RWPE1 (cell line): ENCODE results near the gene DAGLA.

Source experiments
- CTCF ChIA-PET: fragments of 350-600 bp; sonication (Branson Sonifier 250); formaldehyde crosslinking; extraction: SDS; loops from one replicate; lab custom pipeline; 2021; lab: Yijun Ruan, JAX
- POLR2A ChIA-PET: fragments of 400-600 bp; formaldehyde crosslinking; extraction: SDS; loops from one replicate; lab custom pipeline; 2020; ENCODE audit warnings: antibody characterized with exemption; ENCODE audit not compliant: low non-redundant PET; lab: Yijun Ruan, JAX
- DNase-seq: peaks from one replicate; pipeline ENCODE4 v3.0.0; 2012; ENCODE audit warnings: low spot score
- H3K27ac ChIP-seq: fragments of 450-650 bp; 2 replicates; pipeline ENCODE4 v1.5.1; 2017
- TF ChIP-seq, protein P1 (sequence below): fragments of 450-650 bp; conservative IDR thresholded peaks from 2 replicates; pipeline ENCODE4 v1.5.1; 2017; ENCODE audit warnings: low read depth, mild to moderate bottlenecking

Gene DAGLA

DNA sequence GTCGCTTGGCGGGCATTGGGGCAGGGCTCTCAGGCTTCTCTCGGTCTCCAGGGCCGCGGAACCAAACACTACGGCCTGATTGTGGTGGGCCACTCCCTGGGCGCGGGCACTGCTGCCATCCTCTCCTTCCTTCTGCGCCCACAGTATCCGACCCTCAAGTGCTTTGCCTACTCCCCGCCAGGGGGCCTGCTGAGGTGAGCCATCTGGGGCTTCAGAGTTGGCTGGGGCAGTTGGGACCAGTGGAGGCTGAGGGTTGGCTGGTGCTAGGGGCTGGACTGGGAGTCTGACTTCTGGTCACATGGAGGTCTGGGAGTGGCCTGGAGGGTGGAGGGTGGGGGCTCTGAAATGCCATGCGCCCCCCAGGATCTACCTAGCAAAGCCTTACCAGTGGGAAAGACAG is 56.9 kb downstream of the DAGLA start:
- TF ChIP-seq, protein P1, sequence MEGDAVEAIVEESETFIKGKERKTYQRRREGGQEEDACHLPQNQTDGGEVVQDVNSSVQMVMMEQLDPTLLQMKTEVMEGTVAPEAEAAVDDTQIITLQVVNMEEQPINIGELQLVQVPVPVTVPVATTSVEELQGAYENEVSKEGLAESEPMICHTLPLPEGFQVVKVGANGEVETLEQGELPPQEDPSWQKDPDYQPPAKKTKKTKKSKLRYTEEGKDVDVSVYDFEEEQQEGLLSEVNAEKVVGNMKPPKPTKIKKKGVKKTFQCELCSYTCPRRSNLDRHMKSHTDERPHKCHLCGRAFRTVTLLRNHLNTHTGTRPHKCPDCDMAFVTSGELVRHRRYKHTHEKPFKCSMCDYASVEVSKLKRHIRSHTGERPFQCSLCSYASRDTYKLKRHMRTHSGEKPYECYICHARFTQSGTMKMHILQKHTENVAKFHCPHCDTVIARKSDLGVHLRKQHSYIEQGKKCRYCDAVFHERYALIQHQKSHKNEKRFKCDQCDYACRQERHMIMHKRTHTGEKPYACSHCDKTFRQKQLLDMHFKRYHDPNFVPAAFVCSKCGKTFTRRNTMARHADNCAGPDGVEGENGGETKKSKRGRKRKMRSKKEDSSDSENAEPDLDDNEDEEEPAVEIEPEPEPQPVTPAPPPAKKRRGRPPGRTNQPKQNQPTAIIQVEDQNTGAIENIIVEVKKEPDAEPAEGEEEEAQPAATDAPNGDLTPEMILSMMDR, result no peak
- ChIA-PET POLR2A (no interaction called here), CTCF (interaction anchor here (0.7 kb wide), 1 partner anchor 92 kb away, joined by 3 read pairs; no protein-coding TSS in a partner anchor)
- H3K27ac ChIP-seq, result no peak overlapping the region
- no peak for DNase-seq

DNA sequence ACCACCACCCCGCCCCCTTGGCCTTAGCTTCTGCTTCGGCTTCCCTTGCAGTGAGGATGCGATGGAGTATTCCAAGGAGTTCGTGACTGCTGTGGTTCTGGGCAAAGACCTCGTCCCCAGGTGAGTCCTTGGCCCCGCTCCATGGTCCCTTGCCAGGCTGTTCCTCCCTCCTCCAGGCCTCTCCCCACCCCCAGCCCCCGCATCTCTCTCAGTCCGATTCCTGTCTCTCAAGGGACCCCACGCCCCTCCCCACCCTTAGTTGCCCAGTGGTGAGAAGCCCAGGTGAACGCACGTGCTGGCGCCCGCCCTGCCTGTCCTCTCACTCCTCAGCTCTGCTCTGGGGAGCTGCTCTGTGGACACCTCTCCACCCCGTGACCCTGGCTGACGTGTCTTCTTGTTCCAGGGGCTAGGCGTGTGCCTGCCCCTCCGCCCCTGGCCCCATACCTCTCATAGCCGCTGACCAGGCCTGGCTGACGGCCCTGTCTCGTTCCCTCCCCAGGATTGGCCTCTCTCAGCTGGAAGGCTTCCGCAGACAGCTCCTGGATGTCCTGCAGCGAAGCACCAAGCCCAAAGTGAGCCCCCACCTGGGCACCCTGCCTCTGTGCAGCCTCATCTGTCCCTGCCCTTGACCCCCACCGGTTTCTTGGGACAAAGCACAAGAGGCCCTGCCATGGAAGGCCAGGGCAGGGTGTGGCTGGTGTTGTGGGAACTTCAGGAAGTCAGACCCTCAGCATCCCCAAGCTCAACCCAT is 57.6 kb downstream of the DAGLA start:
- CTCF ChIA-PET, result interaction anchor here (0.7 to 1.0 kb wide), 3 partner anchors 10 to 91 kb away, joined by 3 to 5 read pairs (median 3); no protein-coding TSS in a partner anchor
- POLR2A ChIA-PET, result no interaction called here
- TF ChIP-seq, protein P1, result no peak
- no peak overlapping the region for H3K27ac ChIP-seq
- no peak for DNase-seq

DNA sequence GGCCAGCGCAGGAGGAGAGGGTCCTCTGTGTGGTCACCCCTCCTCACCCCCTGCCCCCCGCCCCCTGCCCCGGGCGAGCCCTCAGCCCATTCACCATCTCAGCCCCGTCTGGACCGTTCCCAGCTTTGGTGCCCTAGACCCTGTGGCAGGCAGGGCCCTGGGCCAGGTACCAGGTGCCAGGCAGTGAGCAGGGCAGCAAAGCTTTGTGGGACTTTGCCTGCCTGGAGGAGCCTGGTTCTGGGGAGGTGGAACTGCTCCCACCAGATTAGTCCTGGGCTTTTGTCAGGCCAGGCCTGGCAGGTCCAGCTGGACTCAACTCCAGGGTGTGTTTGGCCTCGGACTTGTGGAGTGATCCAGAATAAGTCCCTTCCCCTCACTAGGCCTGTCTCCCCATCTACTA is 58.6 kb downstream of the DAGLA start:
- POLR2A ChIA-PET, result no interaction called here
- no peak overlapping the region for H3K27ac ChIP-seq
- no peak for DNase-seq
- CTCF ChIA-PET, result interaction anchor here (0.7 kb wide), 2 partner anchors 35 to 79 kb away, joined by 3 to 4 read pairs; no protein-coding TSS in a partner anchor
- TF ChIP-seq, protein P1, result no peak

DNA sequence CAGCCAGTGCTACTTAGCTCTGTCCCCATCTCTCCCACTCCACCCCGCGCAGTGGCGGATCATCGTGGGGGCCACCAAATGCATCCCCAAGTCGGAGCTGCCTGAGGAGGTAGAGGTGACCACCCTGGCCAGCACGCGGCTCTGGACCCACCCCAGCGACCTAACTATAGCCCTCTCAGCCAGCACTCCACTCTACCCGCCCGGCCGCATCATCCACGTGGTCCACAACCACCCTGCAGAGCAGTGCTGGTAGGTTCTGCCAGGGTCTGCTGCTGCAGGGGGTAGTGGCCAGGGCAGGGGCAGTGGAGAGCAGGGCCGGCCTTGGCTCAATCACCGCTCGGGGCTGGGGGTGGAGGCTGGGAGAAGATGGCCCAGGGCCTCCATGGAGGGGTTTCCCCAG is 59.2 kb downstream of the DAGLA start:
- H3K27ac ChIP-seq, result no peak overlapping the region
- POLR2A ChIA-PET, result no interaction called here
- TF ChIP-seq, protein P1, result no peak
- CTCF ChIA-PET, result interaction anchor here (0.7 kb wide), 1 partner anchor 36 kb away, joined by 4 read pairs; no protein-coding TSS in a partner anchor
- no peak for DNase-seq

DNA sequence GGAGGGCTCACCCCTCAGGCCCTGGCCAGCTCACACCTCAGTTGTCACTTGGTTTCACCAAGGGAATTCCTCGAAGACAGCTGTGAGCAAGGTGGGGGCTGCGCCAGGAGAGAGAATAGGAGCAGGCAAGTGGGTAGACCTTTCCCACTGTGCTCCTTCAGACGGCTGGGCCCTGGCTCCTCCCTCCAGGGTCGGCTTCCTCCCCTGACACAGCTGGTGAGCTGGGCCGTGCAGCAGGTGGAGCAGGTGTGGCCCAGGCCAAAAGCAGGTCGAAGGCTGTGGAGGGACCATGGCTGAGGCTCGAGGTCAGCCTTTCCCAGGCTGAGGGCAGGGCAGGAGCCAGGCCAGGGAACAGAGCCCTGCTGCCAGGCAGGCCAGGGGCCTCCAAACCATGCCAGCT is 59.8 kb downstream of the DAGLA start:
- ChIA-PET POLR2A (no interaction called here), CTCF (interaction anchor here (0.6 kb wide), 1 partner anchor 79 kb away, joined by 4 read pairs; no protein-coding TSS in a partner anchor)
- H3K27ac ChIP-seq, result no peak overlapping the region
- no peak for DNase-seq
- TF ChIP-seq, protein P1, result no peak

DNA sequence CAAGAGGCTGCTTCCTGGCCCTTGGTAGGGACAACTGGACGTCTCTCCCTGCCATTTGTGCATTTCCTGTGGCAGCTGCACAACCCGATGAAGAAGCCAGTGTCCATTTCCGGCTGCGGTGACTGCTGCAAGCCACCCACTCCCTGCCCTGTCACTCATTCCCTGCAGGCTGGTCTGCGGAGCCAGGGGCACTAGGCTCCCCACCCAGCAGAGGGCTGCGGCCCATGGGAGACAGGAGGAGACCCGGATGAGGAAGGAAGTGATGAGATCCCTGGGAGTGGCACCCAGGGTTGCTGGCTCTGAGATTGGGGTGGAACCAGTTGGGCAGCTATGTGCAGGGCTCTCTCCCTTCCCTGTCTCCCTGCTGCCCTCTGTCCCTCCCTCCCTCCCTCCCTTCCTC is 62.2 kb downstream of the DAGLA start:
- CTCF ChIA-PET, result interaction anchor here (0.8 kb wide), 1 partner anchor 366 kb away, joined by 3 read pairs; no protein-coding TSS in a partner anchor
- TF ChIP-seq, protein P1, result no peak
- no peak for DNase-seq
- no peak overlapping the region for H3K27ac ChIP-seq
- POLR2A ChIA-PET, result no interaction called here
